ENCODE results near the gene CPB1. TPM values are rescaled to one million over a fixed set of nuclear protein-coding genes. Genes with fewer than 3 reads are reported as not detected.

Gene CPB1
- total and polyA plus RNA-seq, 2 of the 8 experiments (the other 6 are each of a cell fraction or from before 2014, with no cell fraction given), result not detected

- H3K4me1 ChIP-seq (replicated peaks in 1 of 4; ENCODE audit: control insufficient read depth in 3 of 4, insufficient read depth in 4 of 4, low read length in 3 of 4), result peaks cover 0 to 5% (median 4%) of the 10 kb centered on the region in 4 experiments; a peak in 3 of 7 replicates
- no peaks in the 10 kb centered on the region; a peak in 1 of 7 replicates for H3K27me3 ChIP-seq (replicated peaks in 1 of 4; ENCODE audit: control insufficient read depth in 3 of 4, extremely low read depth in 1 of 4, insufficient read depth in 3 of 4, low read length in 3 of 4)
- ChIA-PET POLR2A (ENCODE audit: partially characterized antibody) (no interaction called here), CTCF (ENCODE audit: partially characterized antibody) (interaction anchor here (1.2 kb wide), 1 partner anchor 82 kb away, joined by 3 read pairs; no protein-coding TSS in a partner anchor)
- H2BK12ac ChIP-seq (ENCODE audit: low read depth, low read length), result no peak overlapping the region
- no peak overlapping the region for H3K14ac ChIP-seq (ENCODE audit: insufficient read length)
- H3K56ac ChIP-seq (replicated peaks; ENCODE audit: insufficient read length, low read depth, low read length), result no peak overlapping the region
- H2BK20ac ChIP-seq (ENCODE audit: low read length), result no peak overlapping the region
- no peak overlapping the region for H3K18ac ChIP-seq (ENCODE audit: extremely low read depth, low read length)
- no peak overlapping the region for H4K5ac ChIP-seq (ENCODE audit: insufficient read length, low read depth, low read length)
- H3K36me3 ChIP-seq (ENCODE audit: control insufficient read depth in 2 of 4, insufficient read depth in 4 of 4, low read length in 3 of 4), result no peaks in the 10 kb centered on the region
- H2AK5ac ChIP-seq (ENCODE audit: low read depth, low read length), result no peak overlapping the region
- no peak overlapping the region for H4K91ac ChIP-seq (replicated peaks; ENCODE audit: insufficient read length, low read length)
- H3K4me2 ChIP-seq (ENCODE audit: insufficient read depth in 1 of 2, low read depth in 2 of 2, low read length in 2 of 2), result no peak overlapping the region
- H3K9ac ChIP-seq (replicated peaks in 1 of 4; ENCODE audit: extremely low read depth in 1 of 4, low read depth in 3 of 4, low read length in 3 of 4), result no peak overlapping the region
- H4K8ac ChIP-seq (ENCODE audit: extremely low read depth, insufficient read depth, low read length), result no peak overlapping the region
- H2BK5ac ChIP-seq (ENCODE audit: low read depth, low read length), result no peak overlapping the region
- TF ChIP-seq RBBP5 (IDR thresholded peaks at IDR 0.05; ENCODE audit: borderline replicate concordance, low read depth, low read length), result no peak
- TF ChIP-seq EZH2 (IDR thresholded peaks at IDR 0.05; ENCODE audit: low read depth, low read length, severe bottlenecking), result no peak
- no peak for TF ChIP-seq GTF2F1 (IDR thresholded peaks at IDR 0.05; ENCODE audit: borderline replicate concordance, low read depth, low read length)
- no peak overlapping the region for H3K4me3 ChIP-seq (ENCODE audit: extremely low read depth in 1 of 4, insufficient read depth in 2 of 4, low read depth in 3 of 4, low read length in 4 of 4)
- H3K79me1 ChIP-seq (ENCODE audit: low read depth, low read length), result no peaks in the 10 kb centered on the region
- no peak overlapping the region for H2BK15ac ChIP-seq (ENCODE audit: low read length)
- FAIRE-seq, result no peak
- H3K27ac ChIP-seq (ENCODE audit: low read depth, low read length), result no peak overlapping the region
- no peak overlapping the region for H3K4ac ChIP-seq (replicated peaks; ENCODE audit: insufficient read length, low read depth, low read length)
- no peaks in the 10 kb centered on the region for H3K79me2 ChIP-seq (ENCODE audit: control insufficient read depth in 1 of 2, insufficient read depth in 2 of 2, low read length in 2 of 2)
- no peak overlapping the region for H2BK120ac ChIP-seq (replicated peaks; ENCODE audit: low read depth, low read length)
- DNase-seq (ENCODE audit: low read depth in 1 of 2, low spot score in 2 of 2), result no peak
- H4K20me1 ChIP-seq (replicated peaks in 1 of 2; ENCODE audit: control insufficient read depth in 1 of 2, insufficient read depth in 2 of 2, low read length in 2 of 2), result no peaks in the 10 kb centered on the region
- H3K23ac ChIP-seq (ENCODE audit: insufficient read length), result no peak overlapping the region
- H2AFZ ChIP-seq (ENCODE audit: low read length), result no peak overlapping the region
- no peaks in the 10 kb centered on the region for H3K9me3 ChIP-seq (ENCODE audit: insufficient read depth in 2 of 2, low read depth in 1 of 2, low read length in 1 of 2)
- 88% methylated on average over 1 of the region's 1 CpG; no CpG with 5 or more reads in 1 of the 2 experiments for WGBS, 2 experiments (ENCODE audit: extremely low coverage in 1 of 2, insufficient coverage in 1 of 2, insufficient read length in 1 of 2, insufficient replicate concordance in 2 of 2, low coverage in 1 of 2, low lambda C conversion rate in 2 of 2, missing lambda C conversion rate in 1 of 2)
- H3K23me2 ChIP-seq (ENCODE audit: low read depth, low read length), result no peaks in the 10 kb centered on the region
Measured at GRCh38 chr3:148823026-148823425, 4.6 kb upstream of the CPB1 start.
